A673 (cell line): ENCODE measurements around the gene FRAT1. TPM values are rescaled to one million over a fixed set of nuclear protein-coding genes. Genes with fewer than 3 reads are reported as not detected.

Experiments
- BruUV-seq: library from RNA; stranded (reverse); fragments of 400-500 nt; replicated peaks from 2 replicates; lab custom pipeline; 2021; lab: Mats Ljungman, UMichigan
- CTCF ChIA-PET: fragments of 300-600 bp; sonication (Branson Sonifier 250); formaldehyde crosslinking; loops from one replicate; lab custom pipeline; 2022; ENCODE audit warnings: antibody characterized with exemption; lab: Charles Lee
- POLR2A ChIA-PET: fragments of 300-600 bp; sonication (Branson Sonifier 250); formaldehyde crosslinking; loops from one replicate; lab custom pipeline; 2022; ENCODE audit warnings: antibody characterized with exemption; ENCODE audit not compliant: low non-redundant PET; lab: Charles Lee
- DNase-seq: peaks from one replicate; pipeline ENCODE4 v3.0.0-alpha.2; 2015; ENCODE audit warnings: low spot score
- H3K27ac ChIP-seq: fragments of 200-600 bp; sonication (generic); 2 replicates; pipeline ENCODE4 v1.5.1; 2016; ENCODE audit warnings: mixed run types, low read depth, mild to moderate bottlenecking, mixed read lengths, antibody characterized with exemption, low read length; ENCODE audit not compliant: poor library complexity, severe bottlenecking
- H3K27me3 ChIP-seq: fragments of 200-600 bp; sonication (generic); replicated peaks from 2 replicates; pipeline ENCODE4 v1.6.1; 2017; ENCODE audit warnings: mixed run types, low read depth, mild to moderate bottlenecking, mixed read lengths, antibody characterized with exemption, low read length; ENCODE audit not compliant: insufficient read depth, poor library complexity
- H3K36me3 ChIP-seq: fragments of 200-600 bp; sonication (generic); 2 replicates; pipeline ENCODE4 v1.6.1; 2016; ENCODE audit warnings: mixed run types, mild to moderate bottlenecking, mixed read lengths, antibody characterized with exemption, low read length; ENCODE audit not compliant: insufficient read depth, poor library complexity, severe bottlenecking
- H3K4me1 ChIP-seq: fragments of 200-600 bp; sonication (generic); 2 replicates; pipeline ENCODE4 v1.6.1; 2017; ENCODE audit warnings: mixed run types, mild to moderate bottlenecking, mixed read lengths, antibody characterized with exemption, low read length; ENCODE audit not compliant: insufficient read depth, poor library complexity, severe bottlenecking
- H3K4me3 ChIP-seq: fragments of 200-600 bp; sonication (generic); 2 replicates; pipeline ENCODE4 v1.5.1; 2016; ENCODE audit warnings: low read depth, mixed run types, mild to moderate bottlenecking, mixed read lengths, low read length; ENCODE audit not compliant: poor library complexity, severe bottlenecking
- H3K9me3 ChIP-seq: fragments of 200-600 bp; sonication (generic); 2 replicates; pipeline ENCODE4 v1.6.1; 2016; ENCODE audit warnings: mixed run types, low read depth, mild to moderate bottlenecking, mixed read lengths, antibody characterized with exemption, low read length; ENCODE audit not compliant: poor library complexity, severe bottlenecking
- EZH2 ChIP-seq: fragments of 200-600 bp; sonication (generic); IDR thresholded peaks from 2 replicates; pipeline ENCODE4 v1.6.1; 2017; ENCODE audit warnings: borderline replicate concordance, low read depth, mild to moderate bottlenecking, mixed read lengths, antibody characterized with exemption, low read length; ENCODE audit not compliant: poor library complexity, severe bottlenecking
- intact Hi-C: fragments of 100-400 bp; cut with micrococcal nuclease; formaldehyde crosslinking; loops from one replicate; pipeline ENCODE4 v1.10.0; 2022; ENCODE audit not compliant: unreplicated experiment
- total RNA-seq: library from RNA; stranded (reverse); gene quantifications from 2 replicates; pipeline ENCODE4 v1.2.3, GENCODE V29; 2021
- TF ChIP-seq, protein P1 (sequence below): fragments of 300-800, 200-600 bp; sonication (generic); conservative IDR thresholded peaks from 2 replicates; pipeline ENCODE4 v1.5.1; 2017; ENCODE audit warnings: low read depth, mild to moderate bottlenecking, antibody characterized with exemption, low read length, moderate library complexity, mixed read lengths

The FRAT1 gene
- total RNA-seq, 1 experiment from 2014 or later: 0.45 TPM

DNA sequence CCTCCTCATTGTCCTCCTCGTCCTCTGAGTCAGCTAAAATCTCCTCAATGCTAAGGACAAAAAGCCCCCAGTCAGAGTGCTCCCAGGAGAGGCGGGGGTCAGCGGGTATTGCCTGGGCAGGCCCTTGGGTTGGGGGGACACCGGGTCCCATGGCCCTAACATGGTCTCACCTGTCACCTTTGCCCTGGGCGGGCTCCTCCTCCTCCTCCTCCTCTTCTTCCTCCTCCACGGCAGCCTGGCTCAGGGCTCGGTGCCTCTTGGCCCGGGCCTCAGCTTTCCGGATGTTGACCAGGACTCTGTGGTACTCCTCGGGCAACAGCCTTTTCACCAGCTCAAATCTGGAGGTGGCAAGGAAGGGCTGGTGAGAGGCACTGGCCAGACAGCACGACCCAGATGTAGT lies 47.5 kb downstream of the FRAT1 start:
- no peak overlapping the region for H3K27ac ChIP-seq
- ChIA-PET CTCF (no interaction called here), POLR2A (no interaction called here)
- no peaks in the 10 kb centered on the region for H3K27me3 ChIP-seq
- H3K36me3 ChIP-seq: peaks cover 17% of the 10 kb centered on the region
- H3K9me3 ChIP-seq: no peaks in the 10 kb centered on the region
- H3K4me3 ChIP-seq: no peak overlapping the region
- intact Hi-C loops: no loop called here
- DNase-seq: no peak
- BruUV-seq: no TSS peak
- H3K4me1 ChIP-seq: no peaks in the 10 kb centered on the region
- no peak for TF ChIP-seq EZH2
- TF ChIP-seq, protein P1, sequence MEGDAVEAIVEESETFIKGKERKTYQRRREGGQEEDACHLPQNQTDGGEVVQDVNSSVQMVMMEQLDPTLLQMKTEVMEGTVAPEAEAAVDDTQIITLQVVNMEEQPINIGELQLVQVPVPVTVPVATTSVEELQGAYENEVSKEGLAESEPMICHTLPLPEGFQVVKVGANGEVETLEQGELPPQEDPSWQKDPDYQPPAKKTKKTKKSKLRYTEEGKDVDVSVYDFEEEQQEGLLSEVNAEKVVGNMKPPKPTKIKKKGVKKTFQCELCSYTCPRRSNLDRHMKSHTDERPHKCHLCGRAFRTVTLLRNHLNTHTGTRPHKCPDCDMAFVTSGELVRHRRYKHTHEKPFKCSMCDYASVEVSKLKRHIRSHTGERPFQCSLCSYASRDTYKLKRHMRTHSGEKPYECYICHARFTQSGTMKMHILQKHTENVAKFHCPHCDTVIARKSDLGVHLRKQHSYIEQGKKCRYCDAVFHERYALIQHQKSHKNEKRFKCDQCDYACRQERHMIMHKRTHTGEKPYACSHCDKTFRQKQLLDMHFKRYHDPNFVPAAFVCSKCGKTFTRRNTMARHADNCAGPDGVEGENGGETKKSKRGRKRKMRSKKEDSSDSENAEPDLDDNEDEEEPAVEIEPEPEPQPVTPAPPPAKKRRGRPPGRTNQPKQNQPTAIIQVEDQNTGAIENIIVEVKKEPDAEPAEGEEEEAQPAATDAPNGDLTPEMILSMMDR: no peak

DNA sequence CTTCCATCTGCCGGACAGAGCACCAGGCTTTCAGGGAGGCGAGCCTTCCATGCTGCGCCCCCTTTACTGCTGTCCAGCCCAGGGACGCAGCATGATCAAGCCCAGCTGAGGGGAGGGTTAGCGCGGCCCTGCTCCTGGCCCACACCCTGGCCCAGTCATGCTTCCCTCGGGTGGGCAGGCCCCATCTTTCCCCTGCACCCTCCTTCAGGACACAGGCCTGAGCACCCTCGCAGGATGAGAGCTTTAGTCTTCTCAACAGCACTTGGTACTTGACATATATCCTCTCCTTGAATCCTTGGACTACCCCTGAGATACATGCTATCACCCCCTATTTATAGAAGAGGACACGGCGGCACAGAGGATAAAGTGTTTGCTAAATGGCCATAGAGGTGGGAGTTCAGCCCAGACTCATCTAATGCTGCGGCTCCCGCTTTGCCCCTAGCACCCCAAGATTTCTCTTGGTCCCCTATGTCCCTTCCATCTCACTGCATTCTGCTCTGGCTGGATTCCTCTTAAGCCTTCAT lies 48.1 kb downstream of the FRAT1 start:
- intact Hi-C loops: no loop called here
- no TSS peak for BruUV-seq
- DNase-seq: no peak

More for the DNA sequence above, 48.1 kb downstream of the FRAT1 start:
- Histone ChIP-seq H3K27ac (no peak overlapping the region), H3K4me1 (no peaks in the 10 kb centered on the region), H3K9me3 (no peaks in the 10 kb centered on the region), H3K36me3 (peaks cover 23% of the 10 kb centered on the region), H3K4me3 (no peak overlapping the region), H3K27me3 (no peaks in the 10 kb centered on the region)
- ChIA-PET CTCF (no interaction called here), POLR2A (no interaction called here)
- TF ChIP-seq, protein P1: no peak
- no peak for TF ChIP-seq EZH2

Other genes starting within 250 kb of the FRAT1 start
- gene SLIT1, start 133.3 kb upstream of the FRAT1 start, total RNA-seq: 0.43 and 0.66 TPM in 2 replicates
- gene ARHGAP19, start 26.6 kb upstream of the FRAT1 start, total RNA-seq: 59.0 and 66.2 TPM in 2 replicates
- gene FRAT2, start 15.5 kb downstream of the FRAT1 start, total RNA-seq: 4.7 and 6.1 TPM in 2 replicates
- 68.6 and 86.2 TPM in 2 replicates for gene RRP12, start 82.1 kb downstream of the FRAT1 start, total RNA-seq
- 603 and 668 TPM in 2 replicates for gene PGAM1, start 106.9 kb downstream of the FRAT1 start, total RNA-seq
- gene EXOSC1, start 126.7 kb downstream of the FRAT1 start, total RNA-seq: 52.7 and 56.4 TPM in 2 replicates
- gene ZDHHC16, start 126.9 kb downstream of the FRAT1 start, total RNA-seq: 44.8 and 49.2 TPM in 2 replicates
- gene MMS19, start 179.2 kb downstream of the FRAT1 start, total RNA-seq: 70.6 and 72.5 TPM in 2 replicates
- 3.1 and 4.2 TPM in 2 replicates for gene UBTD1, start 179.7 kb downstream of the FRAT1 start, total RNA-seq